Measurements from ENCODE around the gene GPR143. TPM values are rescaled to one million over a fixed set of nuclear protein-coding genes. Genes with fewer than 3 reads are reported as not detected.
"Not testable (repeated sequence)": the region's sequence is repeated elsewhere in the genome, so short reads cannot be mapped to it uniquely, and the experiment has no call there.

Gene GPR143
- total RNA-seq = 1.2 TPM

GRCh38 chrX:9765737-9766097, at the start of gene GPR143:
Gene GPR143 (minus strand): TSS chrX:9765847. CDS start chrX:9765817, 30 bp downstream.
- DNase-seq = no peak

GRCh38 chrX:9811086-9811485, 45.4 kb upstream of the GPR143 start:
- not testable (repeated sequence) for DNase-seq

GRCh38 chrX:9809876-9810275, 44.2 kb upstream of the GPR143 start:
- not testable (repeated sequence) for DNase-seq

- no peak for DNase-seq
Measured at GRCh38 chrX:9807355-9808182, 41.9 kb upstream of the GPR143 start.

GRCh38 chrX:9805956-9806355, 40.3 kb upstream of the GPR143 start:
- DNase-seq = no peak

GRCh38 chrX:9804444-9804843, 38.8 kb upstream of the GPR143 start:
- DNase-seq = no peak

GRCh38 chrX:9802737-9803136, 37.1 kb upstream of the GPR143 start:
- DNase-seq = no peak

- DNase-seq = no peak
Measured at GRCh38 chrX:9797384-9798360, 32.0 kb upstream of the GPR143 start.

- DNase-seq = no peak
Measured at GRCh38 chrX:9794495-9794894, 28.8 kb upstream of the GPR143 start.

- DNase-seq = no peak
Measured at GRCh38 chrX:9790866-9791265, 25.2 kb upstream of the GPR143 start.

GRCh38 chrX:9789555-9789954, 23.9 kb upstream of the GPR143 start:
- DNase-seq = no peak

- DNase-seq = no peak
Measured at GRCh38 chrX:9788911-9789310, 23.3 kb upstream of the GPR143 start.

- no peak for DNase-seq
Measured at GRCh38 chrX:9786798-9787635, 21.4 kb upstream of the GPR143 start.

GRCh38 chrX:9785944-9786797, 20.5 kb upstream of the GPR143 start, which contains the start of gene SHROOM2:
Gene SHROOM2 (plus strand): TSS chrX:9786429. CDS start chrX:9786546, 117 bp downstream.
- no peak for DNase-seq

- no peak for DNase-seq
Measured at GRCh38 chrX:9785254-9785943, 19.8 kb upstream of the GPR143 start.

- DNase-seq = no peak
Measured at GRCh38 chrX:9784332-9784731, 18.7 kb upstream of the GPR143 start.

GRCh38 chrX:9781941-9782340, 16.3 kb upstream of the GPR143 start:
- DNase-seq = no peak

- no peak for DNase-seq
Measured at GRCh38 chrX:9775930-9776329, 10.3 kb upstream of the GPR143 start.

- no peak for DNase-seq
Measured at GRCh38 chrX:9772943-9773342, 7.3 kb upstream of the GPR143 start.

GRCh38 chrX:9770319-9770718, 4.7 kb upstream of the GPR143 start:
- no peak for DNase-seq

All from occipital lobe (tissue), 2 donors.